HG03342 (cell line): ENCODE results near the gene FAAP24.
"Not testable (repeated sequence)": the region's sequence is repeated elsewhere in the genome, so short reads cannot be mapped to it uniquely, and the experiment has no call there.

Source experiments
- ATAC-seq: cut with Tn5 transposase; IDR thresholded peaks from one replicate; pipeline ENCODE4 v1.9.1; 2021; ENCODE audit warnings: mild to moderate bottlenecking, moderate library complexity; ENCODE audit not compliant: unreplicated experiment

The FAAP24 gene

DNA sequence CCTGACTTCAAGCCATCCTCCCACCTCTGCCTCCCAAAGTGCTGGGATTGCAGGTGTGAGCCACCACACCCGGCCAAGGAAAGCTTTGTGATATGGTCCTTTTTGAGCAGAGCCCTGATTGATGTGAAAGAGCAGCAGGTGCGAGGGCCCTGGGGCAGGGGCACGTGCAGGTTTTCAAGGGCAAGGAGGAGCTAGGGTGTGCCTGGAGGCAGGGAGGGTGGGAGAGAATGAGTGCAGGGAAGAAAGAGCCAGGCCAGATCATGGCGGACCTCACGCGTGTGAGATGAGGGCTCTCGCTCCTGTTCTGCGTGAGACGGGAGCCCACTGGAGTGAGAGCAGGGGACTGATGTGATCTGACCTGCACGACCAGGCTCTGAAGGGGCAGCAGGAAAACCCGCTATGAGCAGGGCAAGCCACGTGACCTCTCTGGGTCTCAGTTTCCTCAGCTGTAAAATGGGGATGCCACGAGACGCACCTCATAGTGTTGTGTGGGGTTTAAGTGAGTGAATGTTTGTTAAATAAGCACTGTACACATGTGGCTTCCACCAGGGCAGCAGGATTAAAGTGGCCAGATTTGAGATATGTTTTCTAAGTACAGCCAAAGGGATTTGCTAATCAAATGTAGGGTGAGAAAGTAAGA is 25.8 kb downstream of the FAAP24 start:
- no peak for ATAC-seq

DNA sequence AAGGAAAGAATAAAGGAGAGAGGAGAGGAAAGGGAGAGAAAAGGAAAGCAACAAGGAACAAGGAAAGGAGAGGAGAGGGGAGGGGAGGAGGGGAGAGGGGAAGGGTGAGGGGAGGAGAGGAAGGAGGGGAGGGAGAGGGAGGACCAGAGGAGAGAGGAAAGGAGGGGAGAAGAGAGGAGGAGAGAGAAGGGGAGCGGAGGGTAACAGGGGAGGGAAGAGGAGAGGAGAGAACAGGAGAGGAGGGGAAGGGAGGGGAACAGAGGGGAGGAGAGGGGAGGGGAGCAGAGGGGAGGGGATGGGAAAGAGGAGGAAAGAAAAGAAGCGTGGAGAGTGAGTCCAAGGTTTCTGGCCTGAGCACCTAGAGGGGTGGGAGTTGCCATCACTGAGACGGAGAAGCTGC is 26.7 kb downstream of the FAAP24 start:
- ATAC-seq, result no peak

GRCh38 chr19:33000510-33000909 is 28.5 kb downstream of the FAAP24 start:
- ATAC-seq, result no peak

GRCh38 chr19:33000910-33001309 is 28.9 kb downstream of the FAAP24 start:
- no peak for ATAC-seq

GRCh38 chr19:33002126-33002865 is 30.3 kb downstream of the FAAP24 start:
- not testable (repeated sequence) for ATAC-seq

DNA sequence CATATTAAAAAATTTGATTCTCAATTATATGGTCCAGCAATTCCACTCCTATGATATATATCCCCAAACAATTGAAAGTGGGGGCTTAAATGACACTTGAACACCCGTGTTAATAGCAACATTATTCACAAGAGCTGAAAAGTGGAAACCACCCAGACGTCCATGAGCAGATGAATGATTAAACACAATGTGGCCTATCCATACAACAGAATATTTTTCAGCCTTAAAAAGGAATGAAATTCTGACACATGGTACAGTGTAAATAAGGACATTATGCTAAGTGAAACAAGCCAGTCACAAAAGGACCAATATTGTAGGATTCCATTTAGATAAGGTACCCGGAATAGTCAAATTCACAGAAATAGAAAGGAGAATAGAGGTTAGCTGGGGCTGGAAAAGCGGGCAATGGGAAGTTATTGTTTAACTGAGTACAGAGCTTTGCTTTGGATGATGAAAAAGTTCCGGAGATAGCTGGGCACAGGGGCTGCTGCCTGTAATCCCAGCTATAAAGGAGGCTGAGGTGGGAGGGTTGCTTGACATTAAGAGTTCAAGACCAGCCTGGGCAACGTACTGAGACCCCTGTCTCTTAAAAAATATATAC is 31.5 kb downstream of the FAAP24 start:
- ATAC-seq, result not testable (repeated sequence)

DNA sequence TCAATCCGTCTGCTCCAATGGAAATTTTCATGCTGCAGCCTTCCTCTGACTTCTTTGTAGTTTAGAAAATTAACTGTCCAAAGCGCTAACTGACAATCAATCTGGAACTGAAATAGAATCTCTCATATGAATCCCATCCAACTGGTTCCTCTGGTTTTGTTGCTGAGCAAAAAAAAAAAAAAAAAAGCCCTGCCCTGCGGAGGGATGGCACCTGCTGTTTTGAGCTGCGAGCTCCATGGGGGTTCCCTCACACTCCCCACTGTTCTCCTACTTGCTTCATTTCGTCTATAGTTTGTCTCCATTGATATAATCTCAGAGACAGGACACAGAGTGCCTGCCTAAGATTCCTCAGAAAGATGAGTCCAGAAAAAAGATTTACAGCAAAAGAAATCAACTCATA is 33.4 kb downstream of the FAAP24 start:
- no peak for ATAC-seq

GRCh38 chr19:33008738-33009137 is 36.7 kb downstream of the FAAP24 start:
- ATAC-seq, result no peak

DNA sequence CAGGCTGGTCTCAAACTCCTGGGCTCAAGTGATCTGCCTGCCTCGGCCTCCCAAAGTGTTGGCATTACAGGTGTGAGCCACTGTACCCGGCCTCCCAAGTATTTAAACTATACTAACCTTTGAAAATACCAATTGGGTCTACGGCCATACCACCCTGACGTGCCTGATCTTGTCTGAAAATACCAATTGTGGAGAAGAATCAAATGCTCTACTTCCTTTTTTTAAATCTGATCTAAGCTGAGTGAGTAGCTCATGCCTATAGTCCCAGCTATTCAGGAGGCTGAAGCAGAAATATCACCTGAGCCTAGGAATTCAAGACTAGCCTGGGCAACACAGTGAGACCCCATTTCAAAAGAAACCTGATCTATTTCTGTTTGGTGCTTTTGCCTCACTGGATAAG is 38.8 kb downstream of the FAAP24 start:
- ATAC-seq, result not testable (repeated sequence)

DNA sequence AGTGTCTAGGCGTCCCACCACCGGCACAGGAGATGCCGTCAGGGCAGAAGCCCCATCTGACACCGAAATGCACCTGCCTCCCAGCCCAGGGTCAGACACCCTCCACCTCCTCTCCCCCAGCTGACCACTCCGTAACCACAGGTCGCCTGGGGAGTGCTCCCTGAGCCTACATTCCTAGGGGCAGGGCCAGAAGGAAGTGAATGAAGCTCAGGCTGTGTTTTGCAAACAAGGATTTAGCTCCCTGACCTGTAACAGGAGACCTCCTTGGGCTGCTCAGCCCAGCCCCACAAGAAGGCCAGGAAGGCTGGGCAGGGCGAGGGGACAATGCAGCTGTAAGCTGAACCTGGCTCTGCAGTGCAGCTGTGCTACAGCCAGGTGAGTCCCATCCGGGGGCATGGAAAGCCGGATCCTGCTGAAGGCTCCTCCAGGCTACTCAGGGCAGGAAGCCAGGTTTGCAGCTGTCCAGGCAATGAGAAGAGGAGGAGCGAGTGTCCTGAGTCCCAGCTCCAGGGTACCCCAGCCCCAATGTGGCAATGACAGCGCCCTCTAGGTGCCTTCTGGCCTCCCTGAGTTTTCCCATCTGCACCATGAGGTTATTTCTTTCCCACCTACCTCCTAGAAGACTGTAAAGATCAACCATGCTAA is 50.6 kb downstream of the FAAP24 start:
- ATAC-seq, result no peak

DNA sequence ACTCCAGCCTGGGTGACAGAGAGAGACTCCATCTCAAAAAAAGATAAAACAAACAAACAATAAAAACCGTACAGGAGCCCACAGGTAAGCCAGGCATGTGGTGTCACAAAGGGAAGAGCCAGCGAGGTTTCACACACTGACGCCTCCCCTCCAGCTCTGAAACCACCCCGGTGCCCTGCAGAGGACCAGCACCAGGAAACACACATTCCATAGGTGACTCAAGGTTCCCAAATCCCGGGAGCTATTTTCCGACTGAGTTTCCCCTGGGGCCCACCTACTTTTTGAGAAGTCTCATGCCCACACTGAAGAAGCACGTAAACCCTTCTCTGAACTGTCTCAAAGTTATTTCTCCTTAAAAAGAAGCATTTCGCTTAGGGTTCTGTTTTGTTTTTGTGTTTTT is 52.4 kb downstream of the FAAP24 start:
- no peak for ATAC-seq

- not testable (repeated sequence) for ATAC-seq
These were observed 53.6 kb downstream of the FAAP24 start for GRCh38 chr19:33025468-33026238.

- not testable (repeated sequence) for ATAC-seq
These were observed 54.6 kb downstream of the FAAP24 start for GRCh38 chr19:33026602-33027001.
